AG04449 (cell line): ENCODE results near the gene BIN1.

ENCODE experiments used
- CTCF ChIA-PET: fragments of 350-600 bp; formaldehyde crosslinking; extraction: SDS; loops from one replicate; lab custom pipeline; 2021; ENCODE audit warnings: antibody characterized with exemption; lab: Yijun Ruan, JAX
- POLR2A ChIA-PET: fragments of 400-600, 350-600 bp; formaldehyde crosslinking; extraction: SDS; loops from one replicate; lab custom pipeline; 2020; ENCODE audit warnings: antibody characterized with exemption, inconsistent platforms; lab: Yijun Ruan, JAX
- DNase-seq: peaks from one replicate; pipeline ENCODE4 v3.0.0-alpha.2; 2010; ENCODE audit warnings: low read depth, low spot score
- H3K4me3 ChIP-seq: 2 replicates; pipeline ENCODE4 v1.5.1; 2011; ENCODE audit warnings: low read depth, mild to moderate bottlenecking, control low read depth, low read length
- CTCF ChIP-seq: IDR thresholded peaks from one replicate; pipeline ENCODE4 v1.5.1; 2011; ENCODE audit warnings: mild to moderate bottlenecking, moderate library complexity, low read length, control low read depth, inconsistent platforms; ENCODE audit not compliant: insufficient read depth; ENCODE audit errors: missing control alignments

Gene BIN1

GRCh38 chr2:127091148-127091547 is 15.8 kb downstream of the BIN1 start:
- POLR2A ChIA-PET, result no interaction called here
- no peak for DNase-seq
- CTCF ChIA-PET, result interaction anchor here (1.0 kb wide), 1 partner anchor 12 kb away, joined by 4 read pairs; no protein-coding TSS in a partner anchor
- no peak for TF ChIP-seq CTCF
- H3K4me3 ChIP-seq, result no peak overlapping the region

GRCh38 chr2:127090281-127091120 is 16.5 kb downstream of the BIN1 start:
- DNase-seq, result no peak
- no peak for TF ChIP-seq CTCF
- H3K4me3 ChIP-seq, result no peak overlapping the region
- ChIA-PET POLR2A (no interaction called here), CTCF (interaction anchor here (1.0 to 1.5 kb wide), 2 partner anchors 11 to 23 kb away, joined by 4 to 6 read pairs; no protein-coding TSS in a partner anchor)

GRCh38 chr2:127089478-127090235 is 17.3 kb downstream of the BIN1 start:
- TF ChIP-seq CTCF, result no peak
- no peak overlapping the region for H3K4me3 ChIP-seq
- ChIA-PET CTCF (interaction anchor here (1.2 to 1.5 kb wide), 2 partner anchors 9 to 22 kb away, joined by 3 to 6 read pairs; no protein-coding TSS in a partner anchor), POLR2A (no interaction called here)
- no peak for DNase-seq

GRCh38 chr2:127088706-127089105 is 18.2 kb downstream of the BIN1 start:
- TF ChIP-seq CTCF, result no peak
- CTCF ChIA-PET, result interaction anchor here (1.2 to 1.5 kb wide), 2 partner anchors 8 to 21 kb away, joined by 3 to 6 read pairs; no protein-coding TSS in a partner anchor
- DNase-seq, result no peak
- POLR2A ChIA-PET, result no interaction called here
- H3K4me3 ChIP-seq, result no peak overlapping the region

GRCh38 chr2:127087791-127088495 is 19.0 kb downstream of the BIN1 start:
- CTCF ChIA-PET, result interaction anchor here (0.7 to 1.5 kb wide), 5 partner anchors 9 to 88 kb away, joined by 3 to 5 read pairs (median 3); no protein-coding TSS in a partner anchor
- no peak overlapping the region for H3K4me3 ChIP-seq
- no peak for TF ChIP-seq CTCF
- DNase-seq, result no peak
- POLR2A ChIA-PET, result interaction anchor here (1.0 to 1.1 kb wide), 2 partner anchors 10 to 18 kb away, joined by 4 to 5 read pairs; no protein-coding TSS in a partner anchor
